ENCODE results near the gene ETV6. TPM values are rescaled to one million over a fixed set of nuclear protein-coding genes. Genes with fewer than 3 reads are reported as not detected.

Gene ETV6
- total RNA-seq, 1 experiment from 2014 or later, result 89.1 TPM

GRCh38 chr12:11697131-11697530 lies 47.7 kb downstream of the ETV6 start:
- no peak overlapping the region for H3K4me3 Mint-ChIP-seq (ENCODE audit: low read depth, unreplicated experiment)
- no peaks in the 10 kb centered on the region for H3K9me3 Mint-ChIP-seq (ENCODE audit: low read depth, unreplicated experiment)
- BruUV-seq (replicated peaks), result no TSS peak
- TF ChIP-seq CTCF (IDR thresholded peaks at IDR 0.05; ENCODE audit: unreplicated experiment), result no peak
- intact Hi-C loops (cut with micrococcal nuclease; ENCODE audit: unreplicated experiment), result no loop called here
- no peak overlapping the region for H3K27ac Mint-ChIP-seq (ENCODE audit: unreplicated experiment)
- DNase-seq, result no peak
- H3K36me3 Mint-ChIP-seq (ENCODE audit: insufficient read depth, unreplicated experiment), result peaks cover 18% of the 10 kb centered on the region
- CTCF ChIA-PET, result no interaction called here
- peaks cover 61% of the 10 kb centered on the region for H3K4me1 Mint-ChIP-seq (ENCODE audit: low read depth, unreplicated experiment)
- no peaks in the 10 kb centered on the region for H3K27me3 Mint-ChIP-seq (ENCODE audit: unreplicated experiment)

DNA sequence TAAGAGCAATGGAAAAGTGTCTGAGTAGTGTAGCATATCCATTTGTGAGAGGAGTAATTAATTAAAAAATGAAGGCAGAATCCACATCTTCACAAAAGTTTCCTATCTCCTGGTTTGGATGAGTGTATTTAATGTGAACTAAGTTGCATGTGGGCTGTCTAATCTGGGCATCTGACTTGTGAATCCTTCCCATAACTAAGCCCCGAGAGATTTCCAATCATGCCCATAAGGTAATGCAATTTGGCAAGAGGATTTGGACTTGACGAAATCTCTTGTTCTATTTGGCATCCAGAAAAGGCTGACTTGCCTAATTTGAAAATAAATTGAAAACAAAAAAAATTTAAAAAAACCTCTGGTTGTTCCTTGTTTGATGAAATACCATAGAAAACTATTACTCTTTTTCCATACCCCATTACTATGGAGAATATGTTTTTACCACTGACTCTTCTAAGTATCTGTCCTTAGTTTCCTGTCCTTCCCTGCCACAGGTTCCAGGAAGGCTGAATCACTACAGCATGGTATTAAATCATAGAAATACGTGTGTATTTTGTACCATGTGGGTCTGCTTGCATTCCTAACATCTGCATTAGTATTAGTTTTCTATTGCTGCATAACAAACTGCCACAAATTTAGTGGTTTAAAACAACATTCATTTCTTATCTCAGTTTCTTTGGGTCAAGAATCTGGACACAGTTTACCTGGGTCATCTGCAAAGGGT lies 48.4 kb downstream of the ETV6 start:
- TF ChIP-seq CTCF (IDR thresholded peaks at IDR 0.05; ENCODE audit: unreplicated experiment), result no peak
- no TSS peak for BruUV-seq (replicated peaks)
- H3K4me3 Mint-ChIP-seq (ENCODE audit: low read depth, unreplicated experiment), result no peak overlapping the region
- no peaks in the 10 kb centered on the region for H3K27me3 Mint-ChIP-seq (ENCODE audit: unreplicated experiment)
- intact Hi-C loops (cut with micrococcal nuclease; ENCODE audit: unreplicated experiment), result no loop called here
- peaks cover 67% of the 10 kb centered on the region for H3K4me1 Mint-ChIP-seq (ENCODE audit: low read depth, unreplicated experiment)
- DNase-seq, result no peak
- H3K9me3 Mint-ChIP-seq (ENCODE audit: low read depth, unreplicated experiment), result no peaks in the 10 kb centered on the region
- H3K36me3 Mint-ChIP-seq (ENCODE audit: insufficient read depth, unreplicated experiment), result peaks cover 18% of the 10 kb centered on the region
- CTCF ChIA-PET, result no interaction called here
- H3K27ac Mint-ChIP-seq (ENCODE audit: unreplicated experiment), result no peak overlapping the region

DNA sequence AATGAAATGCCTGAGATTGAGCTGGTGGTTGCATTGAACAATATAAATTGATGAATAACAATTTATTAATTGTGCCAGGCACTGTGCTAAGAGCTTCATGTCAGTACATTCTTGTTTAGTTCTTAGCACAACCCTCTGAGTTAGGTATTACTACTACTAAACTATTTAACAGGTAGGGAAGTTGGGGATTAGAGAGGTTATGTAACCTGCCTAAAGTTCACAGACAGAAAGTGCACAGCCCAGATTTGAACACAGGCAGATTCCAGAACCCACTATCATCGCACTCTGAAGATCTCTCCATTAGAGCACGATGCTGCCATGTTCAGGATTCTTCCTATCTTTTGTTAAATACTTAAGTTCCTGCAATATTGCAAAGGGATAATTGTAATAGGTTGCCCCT lies 49.3 kb downstream of the ETV6 start:
- intact Hi-C loops (cut with micrococcal nuclease; ENCODE audit: unreplicated experiment), result no loop called here
- CTCF ChIA-PET, result interaction anchor here (0.6 kb wide), 1 partner anchor 558 kb away, joined by 3 read pairs; no protein-coding TSS in a partner anchor
- no peak for DNase-seq
- Mint-ChIP-seq H3K4me3 (ENCODE audit: low read depth, unreplicated experiment) (no peak overlapping the region), H3K27ac (ENCODE audit: unreplicated experiment) (no peak overlapping the region), H3K36me3 (ENCODE audit: insufficient read depth, unreplicated experiment) (peaks cover 18% of the 10 kb centered on the region), H3K4me1 (ENCODE audit: low read depth, unreplicated experiment) (peaks cover 75% of the 10 kb centered on the region), H3K9me3 (ENCODE audit: low read depth, unreplicated experiment) (no peaks in the 10 kb centered on the region), H3K27me3 (ENCODE audit: unreplicated experiment) (no peaks in the 10 kb centered on the region)
- TF ChIP-seq CTCF (IDR thresholded peaks at IDR 0.05; ENCODE audit: unreplicated experiment), result no peak
- BruUV-seq (replicated peaks), result no TSS peak

GRCh38 chr12:11701433-11701832 lies 52.0 kb downstream of the ETV6 start:
- Mint-ChIP-seq H3K27me3 (ENCODE audit: unreplicated experiment) (no peaks in the 10 kb centered on the region), H3K27ac (ENCODE audit: unreplicated experiment) (peak overlapping the region; percentile 33), H3K4me1 (ENCODE audit: low read depth, unreplicated experiment) (peaks cover 83% of the 10 kb centered on the region), H3K36me3 (ENCODE audit: insufficient read depth, unreplicated experiment) (peaks cover 25% of the 10 kb centered on the region), H3K9me3 (ENCODE audit: low read depth, unreplicated experiment) (peaks cover 2% of the 10 kb centered on the region), H3K4me3 (ENCODE audit: low read depth, unreplicated experiment) (no peak overlapping the region)
- intact Hi-C loops (cut with micrococcal nuclease; ENCODE audit: unreplicated experiment), result no loop called here
- no peak for DNase-seq
- TF ChIP-seq CTCF (IDR thresholded peaks at IDR 0.05; ENCODE audit: unreplicated experiment), result no peak
- CTCF ChIA-PET, result interaction anchor here (0.9 kb wide), 1 partner anchor 15 kb away, joined by 3 read pairs; no protein-coding TSS in a partner anchor
- no TSS peak for BruUV-seq (replicated peaks)

All from Calu3 (cell line).